HG02571 (cell line): ENCODE results near the gene ENAM.

ENCODE experiments used
- ATAC-seq: cut with Tn5 transposase; IDR thresholded peaks from one replicate; pipeline ENCODE4 v1.9.1; 2021; ENCODE audit warnings: mild to moderate bottlenecking, moderate library complexity; ENCODE audit not compliant: unreplicated experiment

ENAM gene, protein sequence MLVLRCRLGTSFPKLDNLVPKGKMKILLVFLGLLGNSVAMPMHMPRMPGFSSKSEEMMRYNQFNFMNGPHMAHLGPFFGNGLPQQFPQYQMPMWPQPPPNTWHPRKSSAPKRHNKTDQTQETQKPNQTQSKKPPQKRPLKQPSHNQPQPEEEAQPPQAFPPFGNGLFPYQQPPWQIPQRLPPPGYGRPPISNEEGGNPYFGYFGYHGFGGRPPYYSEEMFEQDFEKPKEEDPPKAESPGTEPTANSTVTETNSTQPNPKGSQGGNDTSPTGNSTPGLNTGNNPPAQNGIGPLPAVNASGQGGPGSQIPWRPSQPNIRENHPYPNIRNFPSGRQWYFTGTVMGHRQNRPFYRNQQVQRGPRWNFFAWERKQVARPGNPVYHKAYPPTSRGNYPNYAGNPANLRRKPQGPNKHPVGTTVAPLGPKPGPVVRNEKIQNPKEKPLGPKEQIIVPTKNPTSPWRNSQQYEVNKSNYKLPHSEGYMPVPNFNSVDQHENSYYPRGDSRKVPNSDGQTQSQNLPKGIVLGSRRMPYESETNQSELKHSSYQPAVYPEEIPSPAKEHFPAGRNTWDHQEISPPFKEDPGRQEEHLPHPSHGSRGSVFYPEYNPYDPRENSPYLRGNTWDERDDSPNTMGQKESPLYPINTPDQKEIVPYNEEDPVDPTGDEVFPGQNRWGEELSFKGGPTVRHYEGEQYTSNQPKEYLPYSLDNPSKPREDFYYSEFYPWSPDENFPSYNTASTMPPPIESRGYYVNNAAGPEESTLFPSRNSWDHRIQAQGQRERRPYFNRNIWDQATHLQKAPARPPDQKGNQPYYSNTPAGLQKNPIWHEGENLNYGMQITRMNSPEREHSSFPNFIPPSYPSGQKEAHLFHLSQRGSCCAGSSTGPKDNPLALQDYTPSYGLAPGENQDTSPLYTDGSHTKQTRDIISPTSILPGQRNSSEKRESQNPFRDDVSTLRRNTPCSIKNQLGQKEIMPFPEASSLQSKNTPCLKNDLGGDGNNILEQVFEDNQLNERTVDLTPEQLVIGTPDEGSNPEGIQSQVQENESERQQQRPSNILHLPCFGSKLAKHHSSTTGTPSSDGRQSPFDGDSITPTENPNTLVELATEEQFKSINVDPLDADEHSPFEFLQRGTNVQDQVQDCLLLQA

DNA sequence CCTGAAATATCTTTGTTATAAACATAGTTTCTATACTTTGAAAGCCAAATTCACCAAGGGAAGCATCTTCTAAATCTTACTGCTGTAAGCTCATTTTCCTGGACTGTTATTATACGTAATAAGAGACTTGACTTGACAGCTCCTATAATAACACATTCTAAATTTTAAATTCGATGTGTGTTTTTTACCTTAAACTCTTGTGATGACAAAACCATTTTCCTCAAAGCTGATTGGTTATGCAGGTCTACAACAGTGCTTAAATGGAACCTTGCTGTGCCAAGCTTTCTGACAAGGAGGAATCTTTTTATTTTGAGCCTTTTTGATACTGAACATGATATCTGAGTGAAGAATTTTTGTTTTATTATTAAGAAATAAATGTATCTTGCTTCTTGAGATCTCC is at the start of gene ENAM:
ENAM (plus strand) TSS at position 301 of the 400 bp plus-strand sequence. CDS start 757 bp downstream, outside the sequence.
- ATAC-seq = no peak

DNA sequence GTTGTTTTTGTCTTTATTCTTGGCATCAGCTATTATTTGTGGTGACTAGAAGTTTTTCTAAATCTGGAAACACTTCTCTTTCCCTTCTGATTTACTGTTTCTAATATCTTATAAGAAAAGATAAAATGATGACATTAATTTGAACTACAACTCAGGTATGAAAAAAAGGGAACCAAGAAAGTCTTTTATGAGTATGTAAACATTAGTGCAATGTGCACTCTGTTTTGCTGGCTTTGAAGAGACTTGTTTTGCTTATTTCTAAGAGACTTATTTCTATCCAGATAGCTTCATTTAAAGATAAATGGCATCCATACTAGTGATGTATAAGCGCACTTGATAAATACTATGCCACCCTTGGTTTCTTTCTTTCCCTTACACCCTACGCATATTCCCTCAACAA is 46.6 kb upstream of the ENAM start:
- ATAC-seq = no peak

DNA sequence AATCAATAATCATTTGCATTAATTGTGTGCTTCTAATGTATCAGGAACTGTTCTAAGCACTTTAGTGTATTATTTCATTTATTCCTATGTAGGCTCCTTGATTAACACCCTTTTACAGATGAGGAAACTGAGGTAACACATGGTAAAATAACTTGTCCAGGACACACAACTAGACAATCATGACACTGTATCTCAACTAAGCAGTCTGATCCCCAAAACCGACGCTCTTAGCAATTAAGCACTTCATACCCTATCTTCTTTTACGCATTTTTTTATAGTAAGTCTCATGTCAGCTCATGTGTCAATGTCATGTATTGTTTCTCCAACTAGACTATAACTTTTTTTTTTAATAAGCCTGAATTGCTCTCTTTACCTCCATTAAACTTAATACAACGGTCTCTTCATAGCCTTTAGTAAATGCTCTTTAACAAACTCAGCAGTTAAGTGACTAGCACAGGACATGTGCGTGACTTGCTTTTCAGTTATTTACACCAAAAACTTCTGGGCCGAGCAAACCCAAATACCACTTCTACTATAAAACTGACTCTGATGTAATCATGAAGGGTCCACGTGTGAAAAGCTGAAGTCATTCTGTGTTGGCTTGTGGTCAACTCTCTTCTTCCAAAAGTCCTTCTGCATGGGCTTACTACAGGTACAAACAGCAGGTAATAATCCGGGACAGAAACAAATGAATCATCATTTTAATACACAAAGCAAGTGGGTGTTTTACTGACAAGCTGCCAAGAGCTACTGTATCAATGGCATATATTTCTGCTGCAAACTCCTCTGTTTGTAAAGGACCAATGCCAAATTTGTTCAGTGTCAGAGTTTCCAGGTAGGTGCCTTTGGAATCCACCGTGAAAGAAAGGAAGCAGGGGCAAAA is 44.4 kb upstream of the ENAM start:
- ATAC-seq = no peak

DNA sequence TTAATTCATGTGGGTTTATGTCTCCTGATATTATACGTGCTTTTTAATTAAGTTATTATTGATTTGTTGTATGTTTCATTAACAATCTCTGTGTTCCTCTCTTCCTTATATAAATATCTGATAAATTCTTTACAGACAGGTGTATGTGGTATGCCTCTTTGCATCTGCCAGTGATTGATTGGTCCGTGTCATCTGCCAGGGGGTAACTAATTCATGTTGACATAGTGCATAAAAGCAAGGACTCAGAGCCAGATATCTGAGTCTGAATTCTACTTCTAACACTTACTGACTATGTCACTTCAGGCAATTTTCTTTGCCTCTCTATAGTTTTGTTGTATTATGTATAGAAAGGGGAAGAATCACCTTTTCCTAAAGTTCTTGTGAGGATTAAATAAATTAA is 41.7 kb upstream of the ENAM start:
- no peak for ATAC-seq

DNA sequence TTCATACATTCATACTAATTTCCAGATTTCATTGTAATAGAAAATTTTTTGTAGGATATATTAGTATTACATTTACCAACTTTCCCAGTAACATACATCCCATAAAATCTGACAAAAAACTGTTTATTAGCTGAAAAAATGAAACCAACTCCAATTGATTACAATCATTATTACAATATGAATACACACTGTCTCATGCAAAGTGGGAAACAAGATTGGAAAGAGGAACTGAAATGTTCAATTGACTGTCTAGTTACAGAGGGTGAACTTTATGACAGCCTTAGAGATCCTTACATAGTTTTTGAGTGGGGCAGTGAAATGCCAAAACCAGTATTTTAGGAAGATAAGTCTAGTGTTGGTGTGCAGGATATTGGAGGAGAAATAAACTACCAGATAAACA is 38.8 kb upstream of the ENAM start:
- peak; percentile 94 for ATAC-seq

DNA sequence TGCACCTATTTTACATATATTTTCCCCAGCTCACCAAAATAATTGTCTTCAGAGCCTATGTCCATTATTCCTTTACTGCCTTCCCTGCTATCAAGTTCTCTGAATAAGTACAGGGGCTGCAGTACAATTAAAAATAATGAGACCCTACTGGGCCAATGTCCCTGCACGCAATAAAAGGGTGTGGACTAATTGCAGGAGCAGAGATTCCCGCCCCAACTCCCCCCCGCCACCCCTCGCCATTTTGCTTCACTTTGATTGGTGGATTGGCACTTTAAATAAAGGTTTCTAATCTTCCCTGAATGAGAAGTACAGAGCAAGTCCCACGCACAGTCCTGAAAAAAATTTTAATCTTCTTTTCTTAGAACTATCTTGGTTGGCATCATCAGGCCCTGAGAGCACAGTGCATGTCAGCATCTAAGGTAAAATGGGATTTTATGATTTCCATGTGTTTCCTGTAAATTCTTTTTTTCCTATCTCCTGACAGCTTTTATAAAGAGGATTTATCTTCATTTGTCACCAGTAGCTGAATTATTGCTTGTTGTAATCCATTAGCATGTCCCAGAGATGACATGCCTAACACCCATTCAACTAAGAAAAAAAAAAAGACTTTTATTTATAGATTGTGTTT is 36.5 kb upstream of the ENAM start, which contains the start of gene AMBN:
AMBN (plus strand) TSS at position 302 of the 628 bp plus-strand sequence; CDS start at position 405, 103 bp downstream.
- ATAC-seq = no peak

DNA sequence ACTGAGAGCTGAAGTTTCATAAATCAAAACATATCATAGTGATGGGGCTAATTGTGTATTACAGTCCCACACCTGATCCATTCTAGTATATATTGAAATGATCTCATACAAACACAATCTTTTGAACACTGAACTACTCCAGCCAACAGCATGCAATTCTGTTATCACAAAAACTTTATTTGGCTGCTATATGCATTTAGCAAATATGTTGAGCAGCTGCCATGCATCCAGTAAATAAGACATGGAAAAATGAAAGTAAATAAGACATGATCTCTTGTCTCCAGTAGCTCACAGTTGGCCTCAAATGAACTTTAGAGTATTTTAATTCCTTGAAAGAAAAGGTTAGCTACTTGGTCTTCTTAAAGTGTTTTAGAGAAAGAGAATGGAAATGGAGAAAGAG is 34.3 kb upstream of the ENAM start:
- ATAC-seq = no peak

DNA sequence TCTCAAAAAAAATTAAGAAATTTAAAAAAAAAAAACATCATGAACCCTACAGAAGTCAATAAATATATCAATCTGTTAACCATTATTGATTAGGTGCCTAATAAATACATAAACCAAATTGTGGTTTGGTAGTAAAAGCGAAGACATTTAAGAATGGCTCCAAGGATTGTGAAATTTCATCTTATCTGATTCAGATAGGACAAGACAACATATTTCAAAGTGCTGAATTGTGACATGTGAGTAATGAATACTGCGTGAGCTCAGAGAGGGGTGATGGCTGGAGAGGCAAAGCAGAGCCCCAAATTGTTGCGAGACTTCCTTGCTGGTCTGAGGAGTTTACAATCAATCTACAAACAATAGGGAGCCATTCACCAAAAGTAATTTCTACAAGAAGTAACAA is 28.2 kb upstream of the ENAM start:
- no peak for ATAC-seq

DNA sequence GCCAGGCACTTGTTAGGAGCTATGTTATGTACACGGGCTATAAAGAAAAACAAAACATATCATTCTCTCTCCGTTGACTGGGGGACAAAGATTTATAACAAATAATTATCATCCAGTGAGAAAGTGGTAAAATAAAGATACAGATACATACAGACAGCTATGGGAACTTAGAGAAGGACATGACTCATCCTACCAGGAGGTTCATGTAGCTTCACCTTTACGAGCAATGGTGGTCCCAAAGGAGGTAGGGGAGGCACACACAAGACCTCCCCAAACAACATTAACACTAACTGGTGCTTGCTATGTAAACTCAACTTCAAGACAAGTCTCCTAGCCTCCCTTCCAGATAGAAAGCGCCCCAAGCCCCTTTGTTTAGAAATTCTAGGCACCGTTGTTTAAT is 27.6 kb upstream of the ENAM start:
- peak; percentile 19 for ATAC-seq

DNA sequence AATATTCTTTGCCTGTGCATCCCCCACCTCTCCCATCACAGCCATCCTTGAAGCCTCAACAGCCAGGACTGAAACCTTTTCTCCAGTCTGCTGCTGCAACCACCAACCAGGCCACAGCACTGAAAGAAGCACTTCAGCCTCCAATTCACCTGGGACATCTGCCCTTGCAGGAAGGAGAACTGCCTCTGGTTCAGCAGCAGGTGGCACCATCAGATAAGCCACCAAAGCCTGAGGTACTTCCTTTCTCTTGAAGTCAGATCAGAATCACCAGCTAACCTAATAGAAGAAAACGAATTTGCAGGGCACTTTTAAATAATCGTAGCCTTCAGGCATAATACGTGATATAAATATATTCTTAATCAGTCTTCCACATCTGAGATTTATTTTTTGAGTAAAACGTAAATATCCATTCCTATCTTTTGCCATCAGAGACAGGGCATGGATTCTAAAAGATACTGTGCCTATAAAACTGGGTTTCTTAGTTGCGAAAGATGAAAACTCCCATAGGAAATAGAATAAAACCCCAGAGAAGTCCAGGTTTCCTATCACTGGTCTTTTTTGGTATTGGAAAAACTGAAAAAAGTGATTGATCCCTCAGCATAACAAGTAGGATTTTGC is 27.0 kb upstream of the ENAM start:
- ATAC-seq = peak; percentile 99

DNA sequence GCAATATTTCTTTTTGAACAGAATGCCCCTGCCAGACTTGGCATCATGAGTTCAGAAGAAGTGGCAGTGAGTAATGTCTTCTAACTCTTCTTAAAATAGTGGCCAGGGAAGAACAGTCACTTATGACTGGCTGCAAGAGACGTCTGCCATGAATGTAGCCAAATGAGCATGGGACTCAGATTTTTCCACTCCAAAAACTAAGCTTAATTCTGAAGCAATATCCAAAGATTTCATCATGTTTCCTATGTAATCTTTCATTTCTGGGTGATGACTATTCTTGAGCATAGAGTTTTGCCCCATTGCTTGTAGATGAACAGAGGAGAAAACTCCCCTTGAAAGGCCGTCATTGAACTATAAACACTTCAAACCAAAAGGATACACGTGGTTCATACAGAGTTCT is 24.7 kb upstream of the ENAM start:
- ATAC-seq = no peak

DNA sequence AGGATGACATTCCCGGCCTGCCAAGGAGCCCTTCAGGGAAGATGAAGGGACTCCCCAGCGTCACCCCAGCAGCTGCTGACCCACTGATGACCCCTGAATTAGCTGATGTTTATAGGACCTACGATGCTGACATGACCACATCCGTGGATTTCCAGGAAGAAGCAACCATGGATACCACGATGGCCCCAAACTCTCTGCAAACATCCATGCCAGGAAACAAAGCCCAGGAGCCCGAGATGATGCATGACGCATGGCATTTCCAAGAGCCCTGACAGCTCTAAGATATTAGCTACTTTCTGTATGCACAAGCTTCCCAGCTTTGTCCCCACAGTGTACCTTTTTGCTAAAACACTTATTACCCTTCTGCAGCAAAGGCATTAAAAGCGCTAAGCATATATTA is 22.1 kb upstream of the ENAM start:
- ATAC-seq = no peak

DNA sequence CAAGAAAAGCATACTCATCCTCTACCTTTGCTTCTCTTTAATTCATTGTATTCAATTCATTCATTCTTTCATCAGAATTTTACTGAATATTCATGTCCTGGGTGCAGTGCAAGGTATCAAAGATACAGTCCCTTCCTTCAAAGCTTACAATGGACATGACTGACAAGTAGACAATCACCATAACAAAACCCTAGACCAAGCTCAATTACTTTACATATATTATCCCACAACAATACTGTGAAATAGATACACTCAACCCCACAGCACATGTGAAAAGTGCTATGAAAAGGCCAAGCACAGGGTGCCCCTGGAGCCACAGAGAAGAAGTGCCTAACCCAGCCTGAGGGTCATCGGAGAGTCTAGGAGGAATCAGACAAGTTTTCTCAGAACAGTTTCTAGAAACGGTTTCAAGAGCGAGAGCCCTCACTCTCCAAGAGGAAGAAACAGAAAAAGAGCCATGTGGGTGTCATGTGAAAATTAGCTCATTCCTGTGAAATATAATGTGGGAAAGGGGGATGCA is 21.1 kb upstream of the ENAM start:
- ATAC-seq = no peak

DNA sequence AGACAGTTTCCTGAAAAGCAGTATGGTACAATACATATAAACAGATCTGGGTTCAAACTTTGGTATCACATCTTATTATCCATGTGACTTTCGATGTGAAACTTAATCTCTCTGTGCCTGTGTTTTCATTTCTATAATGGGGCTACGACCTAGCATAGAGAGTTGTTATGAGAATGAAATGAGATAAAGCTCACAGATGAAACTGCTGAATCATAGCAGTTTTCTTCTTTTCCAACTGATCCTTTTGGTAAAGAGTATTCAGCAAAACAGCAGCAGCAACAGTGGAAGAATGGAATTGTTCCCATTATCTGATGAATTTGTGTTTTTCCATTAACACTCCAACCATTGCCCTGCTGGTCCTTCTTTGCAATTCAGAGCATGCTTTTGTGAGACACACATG is 20.2 kb upstream of the ENAM start:
- no peak for ATAC-seq

DNA sequence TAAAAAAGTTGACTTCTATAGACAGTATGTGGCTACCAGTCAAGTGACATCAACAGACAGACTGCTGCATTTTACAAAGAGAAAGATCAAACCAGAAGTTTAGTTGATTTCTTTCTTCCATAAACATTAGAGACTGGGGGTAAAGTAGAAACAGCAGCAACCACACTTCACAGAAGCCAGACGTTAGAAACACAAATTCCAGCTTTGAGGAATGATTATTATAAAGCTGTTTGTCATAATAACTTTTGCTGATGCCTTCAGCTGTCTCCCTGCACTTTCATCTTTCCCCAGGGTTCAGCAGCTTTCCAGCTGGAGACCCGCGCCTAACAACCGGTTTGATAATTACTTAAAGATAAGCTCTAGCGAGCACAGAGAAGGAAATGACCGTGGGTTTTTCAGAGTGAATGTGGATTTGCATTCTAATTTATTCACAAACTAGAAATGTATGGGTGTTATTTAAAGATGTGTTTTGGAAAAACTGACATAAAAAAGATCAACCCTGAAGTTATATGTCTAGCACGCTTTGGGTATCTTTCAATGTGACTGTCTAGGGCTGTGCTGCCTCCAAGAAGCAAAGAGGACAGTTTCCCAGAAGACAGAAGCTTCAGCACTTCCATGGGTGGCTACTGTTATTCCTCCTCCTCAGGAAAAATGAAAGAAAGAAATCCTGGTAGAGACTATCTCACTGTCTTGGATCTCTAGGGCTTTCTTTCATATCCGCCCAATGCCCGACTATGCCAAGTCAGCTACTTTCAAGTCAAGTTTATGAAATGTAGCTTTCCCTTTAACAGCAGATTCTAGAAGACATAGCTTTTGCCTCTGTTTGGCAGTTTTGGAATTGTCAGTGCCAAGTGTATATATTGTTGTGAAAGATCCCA is 15.0 kb upstream of the ENAM start:
- ATAC-seq = no peak

DNA sequence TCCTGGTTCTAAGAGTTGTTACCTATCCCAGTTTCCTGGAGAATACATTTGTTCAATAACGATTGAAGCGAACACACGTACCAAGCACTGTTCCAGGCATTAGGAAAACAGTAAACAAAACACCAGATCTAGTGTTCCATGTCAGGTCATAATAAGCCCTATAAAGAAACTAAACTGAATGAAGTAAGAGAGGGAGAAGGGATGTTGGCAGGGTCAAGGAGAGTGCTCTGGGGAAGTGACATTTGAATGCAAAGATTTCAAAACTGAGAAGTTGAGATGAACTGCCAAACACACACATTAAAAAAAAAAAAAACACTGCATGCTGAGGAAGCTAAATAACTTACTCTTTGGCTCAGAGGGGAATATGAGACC is 14.4 kb upstream of the ENAM start:
- ATAC-seq = no peak

DNA sequence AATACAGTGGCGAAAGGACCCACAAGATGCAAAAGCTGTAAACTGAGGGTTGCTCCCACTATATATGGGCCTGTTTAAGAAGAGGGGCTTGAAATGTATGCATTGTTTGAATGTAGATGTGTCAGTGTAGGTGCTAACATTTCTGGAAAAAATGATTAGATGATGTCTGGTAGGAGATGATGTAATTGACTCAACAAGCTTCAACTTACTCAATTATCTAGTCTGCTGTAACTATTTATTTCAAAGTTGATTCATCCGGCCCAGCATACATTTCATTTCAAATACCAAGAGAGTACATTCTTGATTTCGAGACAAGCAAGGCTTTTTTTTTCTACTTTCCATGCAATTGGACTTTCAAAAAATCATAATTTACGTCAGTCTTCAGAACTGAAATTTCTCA is 9.3 kb upstream of the ENAM start:
- ATAC-seq = no peak

DNA sequence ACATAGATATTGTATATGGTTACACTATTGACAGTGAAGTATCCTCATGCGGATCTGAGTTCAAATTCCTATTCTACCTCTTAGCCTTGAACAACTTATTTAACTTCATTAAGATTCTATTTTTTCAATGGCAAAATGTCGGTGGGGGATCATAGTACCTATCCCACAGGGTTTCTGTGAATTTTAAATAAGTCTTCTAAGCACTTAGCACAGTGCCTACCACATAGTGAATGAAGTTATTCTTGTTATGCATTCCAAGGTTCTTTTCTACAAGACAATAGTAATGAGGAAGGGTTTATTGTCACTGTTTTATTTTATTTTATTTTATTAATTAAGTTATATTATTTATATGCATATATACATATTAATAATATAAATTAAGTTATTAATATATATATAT is 8.8 kb upstream of the ENAM start:
- ATAC-seq = no peak
